HG02610 (cell line): ENCODE results near the gene CR1.
"Not testable (repeated sequence)": the region's sequence is repeated elsewhere in the genome, so short reads cannot be mapped to it uniquely, and the experiment has no call there.

Source experiments
- ATAC-seq: cut with Tn5 transposase; IDR thresholded peaks from one replicate; pipeline ENCODE4 v1.9.1; 2021; ENCODE audit warnings: mild to moderate bottlenecking, moderate library complexity; ENCODE audit not compliant: unreplicated experiment

The CR1 gene

GRCh38 chr1:207495801-207496792 lies at the start of gene CR1:
TSS of gene CR1 (plus strand) at chr1:207496157. CDS start at chr1:207496268, 111 bp downstream.
- ATAC-seq, result peak; percentile 45

- ATAC-seq, result no peak
Observed at GRCh38 chr1:207453710-207454045, 42.3 kb upstream of the CR1 start.

DNA sequence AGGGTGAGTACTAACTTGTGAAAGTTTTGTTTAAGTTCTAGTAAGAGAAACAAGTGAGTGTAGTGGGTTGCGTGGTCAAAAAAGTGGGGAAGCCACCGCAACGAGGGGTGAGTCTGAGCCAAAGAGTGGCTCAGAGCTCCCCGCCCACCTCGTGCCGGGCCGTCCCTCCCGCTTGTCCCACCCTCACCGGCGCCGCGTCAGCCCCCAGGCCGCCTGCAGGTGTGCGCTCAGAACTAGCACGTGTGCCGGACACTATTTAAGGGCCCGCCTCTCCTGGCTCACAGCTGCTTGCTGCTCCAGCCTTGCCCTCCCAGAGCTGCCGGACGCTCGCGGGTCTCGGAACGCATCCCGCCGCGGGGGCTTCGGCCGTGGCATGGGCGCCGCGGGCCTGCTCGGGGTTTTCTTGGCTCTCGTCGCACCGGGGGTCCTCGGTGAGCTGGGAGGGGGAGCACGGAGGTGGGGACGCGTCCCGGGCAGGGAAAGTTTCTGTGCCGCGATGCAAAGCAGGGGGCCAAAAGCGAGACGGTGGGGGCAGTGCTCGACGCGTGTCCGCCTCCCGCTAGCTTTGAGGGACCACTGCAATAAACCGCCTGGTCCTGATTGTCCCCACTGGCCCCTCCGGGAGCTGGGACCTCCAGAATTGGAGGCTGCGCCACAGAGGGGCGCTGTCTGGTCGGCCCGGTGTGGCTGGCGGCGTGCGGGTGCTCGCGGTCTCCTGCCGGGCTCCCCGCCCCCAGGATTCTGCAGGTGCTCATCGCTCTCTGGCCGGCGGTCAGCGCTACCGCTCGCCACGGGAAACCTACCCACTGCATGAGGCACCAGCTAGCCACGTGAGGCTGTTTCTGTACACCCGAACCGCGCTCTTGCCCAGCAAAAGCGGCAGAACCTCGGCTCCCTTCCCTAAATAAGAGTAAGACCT lies 41.7 kb upstream of the CR1 start, which contains the start of gene CR2:
Gene CR2, plus strand, starts transcription at position 283 of the 919 bp plus-strand sequence. Its CDS starts 91 bp downstream, at position 374.
- ATAC-seq, result peak; percentile 78

- ATAC-seq, result no peak
Observed at GRCh38 chr1:207455183-207455754, 40.7 kb upstream of the CR1 start.

GRCh38 chr1:207458414-207458813 lies 37.5 kb upstream of the CR1 start:
- no peak for ATAC-seq

- no peak for ATAC-seq
Observed at GRCh38 chr1:207459008-207459407, 36.9 kb upstream of the CR1 start.

DNA sequence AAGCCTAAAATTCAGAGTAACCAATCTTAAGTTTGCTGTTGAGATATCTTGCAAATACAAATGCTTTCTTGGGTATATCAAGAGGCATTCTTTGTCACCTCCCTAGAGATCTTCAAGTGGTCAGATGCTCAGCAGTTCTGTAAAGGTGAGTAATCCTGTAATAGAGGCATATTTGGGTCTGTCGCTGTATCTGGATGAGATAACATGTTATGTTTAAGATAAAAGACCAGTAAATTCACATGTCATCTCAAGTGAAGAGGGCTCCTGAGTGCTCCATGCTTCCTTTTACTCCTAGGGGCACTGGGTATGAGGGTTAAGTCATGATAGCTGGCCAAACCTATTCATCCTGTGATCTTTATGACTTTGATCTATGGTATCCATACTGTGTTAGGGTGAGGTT lies 34.3 kb upstream of the CR1 start:
- no peak for ATAC-seq

GRCh38 chr1:207462535-207462934 lies 33.4 kb upstream of the CR1 start:
- ATAC-seq, result no peak

DNA sequence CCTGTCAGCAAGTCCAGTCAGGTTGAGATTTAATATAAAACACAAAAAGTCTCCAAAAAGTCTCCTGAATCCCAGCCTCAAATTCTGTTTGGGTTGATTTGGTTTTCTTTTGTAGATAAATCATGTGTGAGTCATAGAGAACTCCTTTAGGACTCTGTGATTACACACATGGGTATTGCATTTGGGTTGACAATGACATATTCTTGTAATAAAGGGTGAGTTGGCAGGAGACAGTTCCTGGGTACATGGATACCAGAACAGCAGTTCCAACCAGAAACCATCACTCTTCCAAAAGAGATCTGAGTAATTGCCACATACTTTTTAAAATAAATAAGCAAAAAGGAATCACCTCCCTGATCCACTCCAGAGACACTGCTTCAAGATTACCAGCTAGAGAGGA lies 32.9 kb upstream of the CR1 start:
- ATAC-seq, result no peak

GRCh38 chr1:207463571-207463970 lies 32.4 kb upstream of the CR1 start:
- no peak for ATAC-seq

- ATAC-seq, result no peak
Observed at GRCh38 chr1:207470927-207471326, 25.0 kb upstream of the CR1 start.

- no peak for ATAC-seq
Observed at GRCh38 chr1:207474210-207474609, 21.7 kb upstream of the CR1 start.

GRCh38 chr1:207486198-207486597 lies 9.8 kb upstream of the CR1 start:
- no peak for ATAC-seq

DNA sequence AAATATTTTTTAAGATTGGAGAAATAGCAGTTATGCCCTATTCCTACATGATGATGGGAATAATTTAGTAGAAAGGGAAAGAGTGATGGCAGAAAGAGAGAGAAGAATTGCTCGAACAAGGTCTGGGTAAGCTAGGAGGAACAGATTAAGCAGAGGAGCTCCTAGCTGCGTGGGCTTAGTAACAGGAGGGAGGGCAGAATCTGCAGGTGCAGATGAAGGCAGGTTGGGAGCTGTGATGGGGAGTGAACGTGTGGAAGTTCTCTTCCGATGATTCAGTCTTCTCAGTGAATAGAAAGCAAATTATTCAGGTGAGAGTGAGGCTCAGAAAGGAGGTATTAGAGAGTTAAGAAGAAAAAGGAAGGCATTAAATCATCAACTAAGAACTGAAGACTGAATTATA lies 8.3 kb upstream of the CR1 start:
- ATAC-seq, result no peak

- no peak for ATAC-seq
Observed at GRCh38 chr1:207493212-207493611, 2.7 kb upstream of the CR1 start.

- no peak for ATAC-seq
Observed at GRCh38 chr1:207494171-207494570, 1.8 kb upstream of the CR1 start.

GRCh38 chr1:207495281-207495680 lies 676 bp upstream of the CR1 start:
- ATAC-seq, result not testable (repeated sequence)

DNA sequence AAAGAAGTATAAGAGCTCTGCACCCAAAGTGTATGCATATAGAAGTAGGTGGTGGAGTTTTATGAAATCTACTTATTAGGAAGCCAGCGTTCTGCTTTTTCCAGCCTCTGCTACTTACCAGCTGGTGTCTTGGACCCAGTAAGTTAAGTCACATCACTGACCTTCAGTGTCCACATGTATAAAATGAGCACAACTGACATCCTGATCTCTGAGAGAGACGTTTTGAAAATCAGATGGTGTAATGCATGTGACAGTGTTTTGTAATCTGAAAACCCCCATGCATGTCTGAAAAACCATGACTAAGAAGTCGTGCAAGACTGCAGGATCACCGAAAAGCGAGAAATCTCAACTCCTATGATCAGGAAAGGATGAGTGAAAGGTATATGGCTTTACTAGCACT lies 2.0 kb downstream of the CR1 start:
- peak; percentile 24 for ATAC-seq

DNA sequence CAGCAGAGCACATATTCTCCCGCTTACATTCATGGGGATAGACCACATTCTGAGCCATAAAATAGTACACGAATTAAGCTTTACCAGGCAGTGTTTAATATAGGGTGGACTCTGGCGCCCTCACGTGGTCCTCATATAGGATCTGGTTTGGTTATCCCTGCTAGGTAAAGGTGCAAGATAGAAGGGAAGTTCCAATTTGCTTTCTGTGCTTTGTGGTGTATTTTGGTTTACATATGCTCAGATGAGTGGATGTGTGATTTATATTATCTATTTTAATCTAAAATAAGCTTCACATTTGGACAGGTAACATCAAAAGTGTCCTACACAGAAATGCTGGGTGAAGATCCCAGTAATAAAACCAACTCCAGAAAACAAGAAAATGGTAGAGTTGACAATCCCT lies 3.6 kb downstream of the CR1 start:
- peak; percentile 33 for ATAC-seq

DNA sequence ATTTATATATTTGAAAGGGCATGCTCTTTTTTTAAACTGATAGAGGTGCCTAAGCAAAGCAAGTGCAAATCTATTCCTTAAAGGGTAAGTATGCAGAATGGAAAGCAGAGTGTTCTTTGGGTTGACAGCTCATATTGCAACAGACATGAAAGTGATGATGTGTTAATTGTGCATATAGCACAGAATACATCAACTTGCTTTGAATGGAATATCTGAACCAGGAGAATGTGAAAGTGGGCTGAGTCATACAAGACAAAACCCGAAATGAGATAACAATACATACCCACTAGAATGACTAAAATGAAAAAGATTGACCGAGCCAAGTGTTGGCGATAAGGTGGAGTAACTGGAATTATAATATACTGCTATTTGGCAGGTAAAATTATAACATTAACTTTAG lies 4.3 kb downstream of the CR1 start:
- ATAC-seq, result no peak

GRCh38 chr1:207501071-207501470 lies 5.1 kb downstream of the CR1 start:
- no peak for ATAC-seq
